Endothelial cell of umbilical vein (primary cell): ENCODE data around the gene FARP2. TPM values are rescaled to one million over a fixed set of nuclear protein-coding genes. Genes with fewer than 3 reads are reported as not detected.

Experiments
- BruUV-seq: library from RNA; stranded (reverse); fragments of 400-500 nt; replicated peaks from 2 replicates; lab custom pipeline; 2021; lab: Mats Ljungman, UMichigan
- CTCF ChIA-PET: fragments of 300-600, 350-600 bp; sonication (Branson Sonifier 250); formaldehyde crosslinking; loops from one replicate; lab custom pipeline; 2021; ENCODE audit warnings: antibody characterized with exemption, inconsistent platforms; lab: Charles Lee
- POLR2A ChIA-PET: fragments of 300-600, 350-600 bp; sonication (Branson Sonifier 250); formaldehyde crosslinking; loops from one replicate; lab custom pipeline; 2021; ENCODE audit warnings: antibody characterized with exemption, inconsistent platforms; lab: Charles Lee
- DNase-seq: peaks from one replicate; pipeline ENCODE4 v3.0.0-alpha.2; 2011; ENCODE audit warnings: low read depth, low spot score
- FAIRE-seq: peaks from 2 replicates; lab custom pipeline; 2011; peaks lifted over from hg19 to GRCh38; lab: Jason Lieb, UNC
- H2AFZ ChIP-seq: 2 replicates; pipeline ENCODE4 v1.6.0; 2012; ENCODE audit warnings: low read depth, low read length, control low read depth, inconsistent platforms
- H3K27ac ChIP-seq: 2 replicates; pipeline ENCODE4 v1.5.1; 2011; ENCODE audit warnings: low read depth, mild to moderate bottlenecking, control low read depth, low read length, moderate library complexity; ENCODE audit not compliant: insufficient read depth
- H3K27me3 ChIP-seq, 2 experiments: 2 replicates each; pipeline versions ENCODE4 v1.6.0 to v1.6.1; 2011; ENCODE audit warnings: low read length in 2 of 2, mixed read lengths in 1 of 2; ENCODE audit not compliant: control insufficient read depth in 2 of 2, insufficient read depth in 2 of 2
- H3K36me3 ChIP-seq, 2 experiments: 2 replicates in 1 of 2; 3 replicates in 1 of 2; pipeline ENCODE4 v1.5.1; 2011; ENCODE audit warnings: low read length in 2 of 2, mild to moderate bottlenecking in 1 of 2, moderate library complexity in 1 of 2; ENCODE audit not compliant: control insufficient read depth in 2 of 2, insufficient read depth in 2 of 2; ENCODE audit errors: extremely low read depth in 1 of 2
- H3K4me1 ChIP-seq: 3 replicates; pipeline ENCODE4 v1.5.1; 2011; ENCODE audit warnings: mild to moderate bottlenecking, low read length; ENCODE audit not compliant: control insufficient read depth, insufficient read depth; ENCODE audit errors: extremely low read depth
- H3K4me2 ChIP-seq: 2 replicates; pipeline ENCODE4 v1.6.1; 2011; ENCODE audit warnings: low read length, control low read depth, mixed read lengths; ENCODE audit not compliant: insufficient read depth
- H3K4me3 ChIP-seq, 3 experiments: fragments of 200-600 bp in 1 of 3; sonication (generic), shearing (Covaris generic) in 1 of 3; replicated peaks in 1 of 3; 2 replicates each; pipeline ENCODE4 v1.5.1; 2011 to 2016; ENCODE audit warnings: control low read depth in 3 of 3, low read length in 3 of 3, mild to moderate bottlenecking in 2 of 3, inconsistent platforms in 1 of 3, low read depth in 1 of 3, moderate library complexity in 1 of 3; ENCODE audit not compliant: insufficient read depth in 1 of 3
- H3K79me2 ChIP-seq: 2 replicates; pipeline ENCODE4 v1.6.0; 2012; ENCODE audit warnings: low read length, inconsistent platforms; ENCODE audit not compliant: control insufficient read depth, insufficient read depth
- H3K9ac ChIP-seq: replicated peaks from 2 replicates; pipeline ENCODE3; 2011; ENCODE audit warnings: low read length, control low read depth; ENCODE audit not compliant: insufficient read depth; ENCODE audit errors: extremely low read depth
- H3K9me1 ChIP-seq: replicated peaks from 3 replicates; pipeline ENCODE4 v1.6.0; 2011; ENCODE audit warnings: mild to moderate bottlenecking, low read length; ENCODE audit not compliant: control insufficient read depth, insufficient read depth; ENCODE audit errors: extremely low read depth
- H3K9me3 ChIP-seq: replicated peaks from 2 replicates; pipeline ENCODE4 v1.5.1; 2012; ENCODE audit warnings: low read length, inconsistent platforms; ENCODE audit not compliant: control insufficient read depth, insufficient read depth
- H4K20me1 ChIP-seq: replicated peaks from 2 replicates; pipeline ENCODE3; 2011; ENCODE audit warnings: mild to moderate bottlenecking, low read length; ENCODE audit not compliant: control insufficient read depth, insufficient read depth; ENCODE audit errors: extremely low read depth
- CTCF ChIP-seq, 2 donors: IDR thresholded peaks; 1 replicate in 1 of 2; 2 replicates in 1 of 2; pipeline ENCODE4 v1.5.1; 2011; ENCODE audit warnings: low read length in 2 of 2, mild to moderate bottlenecking in 2 of 2, moderate library complexity in 2 of 2, control low read depth in 1 of 2, inconsistent platforms in 1 of 2, low read depth in 1 of 2; ENCODE audit not compliant: insufficient read depth in 1 of 2; ENCODE audit errors: extremely low read depth in 1 of 2
- EZH2 ChIP-seq: IDR thresholded peaks from 2 replicates; pipeline ENCODE4 v1.6.1; 2012; ENCODE audit warnings: borderline replicate concordance, low read depth, mild to moderate bottlenecking, moderate library complexity, low read length, inconsistent platforms; ENCODE audit not compliant: severe bottlenecking
- FOS ChIP-seq: IDR thresholded peaks from 2 replicates; pipeline ENCODE4 v1.6.1; 2011; ENCODE audit warnings: mild to moderate bottlenecking, low read length, moderate library complexity, borderline replicate concordance; ENCODE audit not compliant: insufficient read depth
- GATA2 ChIP-seq: IDR thresholded peaks from 2 replicates; pipeline ENCODE4 v1.7.0; 2011; ENCODE audit warnings: low read depth, mild to moderate bottlenecking, moderate library complexity, mixed read lengths, low read length; ENCODE audit not compliant: insufficient read length, insufficient read depth
- JUN ChIP-seq: IDR thresholded peaks from 2 replicates; pipeline ENCODE4 v1.6.1; 2011; ENCODE audit warnings: borderline replicate concordance, low read depth; ENCODE audit not compliant: insufficient read length, insufficient read depth
- MYC ChIP-seq: IDR thresholded peaks from one replicate; pipeline ENCODE4 v1.6.1; 2011; ENCODE audit warnings: mild to moderate bottlenecking, low read depth, low read length
- POLR2A ChIP-seq: IDR thresholded peaks from 2 replicates; pipeline ENCODE4 v1.6.1; 2012; ENCODE audit warnings: low read depth, mild to moderate bottlenecking, control low read depth, low read length
- POLR2AphosphoS5 ChIP-seq: IDR thresholded peaks from 2 replicates; pipeline ENCODE4 v1.6.1; 2012; ENCODE audit warnings: low read depth, mild to moderate bottlenecking, control low read depth, low read length, moderate library complexity; ENCODE audit not compliant: insufficient read depth
- dilution Hi-C: fragments of 300-500 bp; cut with MboI; formaldehyde crosslinking; loops from one replicate; pipeline ENCODE4 v1.15.0; 2019; ENCODE audit warnings: low sequenced_read_pairs; ENCODE audit not compliant: extremely low pct_ligation_motif_present
- intact Hi-C: fragments of 100-400 bp; cut with micrococcal nuclease; formaldehyde crosslinking; loops from one replicate; pipeline ENCODE4 v1.10.0; 2022
- polyA plus RNA-seq, 4 experiments: library from polyadenylated mRNA; depleted of rRNA in 3 of 4; stranded (reverse) in 3 of 4; unstranded in 1 of 4; fragments of >200 nt; gene quantifications; 2 replicates each; pipeline versions ENCODE4 v1.2.1 to v1.2.3, GENCODE V29; 2011 to 2012; ENCODE audit warnings: missing spikeins in 1 of 4
- total RNA-seq: library from RNA; stranded (reverse); gene quantifications from 2 replicates; pipeline ENCODE4 v1.2.3, GENCODE V29; 2021
- TF ChIP-seq, protein P1 (sequence below): IDR thresholded peaks from 2 replicates; pipeline ENCODE4 v1.6.1; 2011; ENCODE audit not compliant: insufficient read depth, insufficient read length

The FARP2 gene
- total and polyA plus RNA-seq, 2 donors (not counting 3 experiments of a cell fraction or from before 2014, with no cell fraction given), result 15.3 to 45.3 TPM

- H4K20me1 ChIP-seq, result no peaks in the 10 kb centered on the region
- no peaks in the 10 kb centered on the region for H3K36me3 ChIP-seq
- dilution Hi-C loops (no loop called here), intact Hi-C loops (no loop called here)
- H3K9me3 ChIP-seq, result no peaks in the 10 kb centered on the region
- no peak overlapping the region for H3K27ac ChIP-seq
- H3K27me3 ChIP-seq, result no peaks in the 10 kb centered on the region
- TF ChIP-seq FOS (no peak), GATA2 (no peak), MYC (no peak), POLR2A (no peak), JUN (no peak), EZH2 (no peak), CTCF (IDR thresholded peaks at IDR 0.05; ENCODE audit: extremely low read depth in 1 of 2, insufficient read depth in 1 of 2, low read depth in 1 of 2, low read length in 2 of 2) (no peak), POLR2AphosphoS5 (no peak)
- TF ChIP-seq, protein P1, sequence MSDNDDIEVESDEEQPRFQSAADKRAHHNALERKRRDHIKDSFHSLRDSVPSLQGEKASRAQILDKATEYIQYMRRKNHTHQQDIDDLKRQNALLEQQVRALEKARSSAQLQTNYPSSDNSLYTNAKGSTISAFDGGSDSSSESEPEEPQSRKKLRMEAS, result no peak
- H3K9me1 ChIP-seq, result no peaks in the 10 kb centered on the region
- no peak overlapping the region for H2AFZ ChIP-seq
- H3K4me1 ChIP-seq, result no peaks in the 10 kb centered on the region
- CTCF ChIA-PET, result no interaction called here
- no peak overlapping the region for H3K4me2 ChIP-seq
- no peak overlapping the region for H3K4me3 ChIP-seq
- H3K9ac ChIP-seq, result no peak overlapping the region
- POLR2A ChIA-PET, result no interaction called here
- BruUV-seq, result no TSS peak
- DNase-seq, result no peak
- H3K79me2 ChIP-seq, result no peaks in the 10 kb centered on the region
- FAIRE-seq, result no peak
These were observed 112.3 kb downstream of the FARP2 start for GRCh38 chr2:241468476-241468781.
